ENCODE measurements around the gene DNAJC5.

DNAJC5 gene

DNA sequence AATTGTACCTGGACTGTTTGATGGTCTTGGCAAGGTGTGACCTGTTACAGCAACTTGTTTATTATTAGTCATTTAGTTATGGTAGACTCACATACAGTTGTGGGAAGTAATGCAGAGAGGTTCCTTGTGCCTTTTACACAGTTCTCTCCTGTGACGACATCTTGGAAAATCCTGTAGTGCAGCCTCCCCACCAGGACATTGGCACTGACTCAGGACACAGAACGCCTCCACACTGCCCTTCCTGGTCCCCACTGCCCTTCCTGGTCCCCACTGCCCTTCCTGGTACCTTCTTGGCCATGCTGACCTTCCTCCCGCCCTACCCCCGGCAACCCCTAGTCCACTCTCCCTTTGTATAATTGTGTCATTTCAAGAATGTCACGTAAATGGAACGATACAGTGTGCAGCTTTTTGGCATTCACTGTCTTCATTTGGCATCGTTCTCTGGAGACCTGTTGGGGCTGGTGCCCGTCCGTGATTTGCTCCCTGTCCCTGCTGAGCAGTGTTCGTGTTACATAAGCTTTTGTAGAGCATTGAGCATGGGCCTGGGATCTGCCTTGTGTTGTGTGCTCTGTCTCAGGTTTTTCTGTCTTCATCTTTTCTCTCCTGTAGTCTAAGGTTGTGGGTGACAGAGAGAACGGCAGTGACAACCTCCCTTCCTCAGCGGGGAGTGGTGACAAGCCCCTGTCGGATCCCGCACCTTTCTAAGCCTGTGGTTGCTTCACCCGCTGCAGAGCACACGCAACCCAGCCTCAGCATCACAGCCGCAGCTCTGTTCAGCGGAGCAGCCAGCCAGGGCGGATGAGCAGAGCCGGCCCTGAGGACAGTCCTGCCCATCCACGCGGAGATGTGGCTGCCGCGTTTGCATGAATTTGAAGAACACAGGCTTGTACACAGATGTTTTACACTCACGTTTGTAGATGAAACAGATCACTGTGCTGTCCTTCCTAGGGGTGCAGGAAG is 5.4 kb upstream of the DNAJC5 start:
- Histone ChIP-seq H3K9me3 (ENCODE audit: control insufficient read depth in 1 of 2, low read length in 2 of 2) (no peaks in the 10 kb centered on the region), H3K4me1 (ENCODE audit: control insufficient read depth in 1 of 2, insufficient read depth in 2 of 2, low read length in 2 of 2) (peaks cover 0 to 6% of the 10 kb centered on the region in 2 donors), H3K27ac (ENCODE audit: low read length) (peak overlapping the region; percentile 27), H3K4me3 (ENCODE audit: low read depth in 1 of 2, low read length in 2 of 2) (no peak overlapping the region), H3K27me3 (ENCODE audit: low read depth, low read length) (no peaks in the 10 kb centered on the region), H3K36me3 (ENCODE audit: control insufficient read depth in 1 of 2, insufficient read depth in 2 of 2, low read length in 2 of 2) (peaks cover 38 to 59% of the 10 kb centered on the region in 2 donors)

DNA sequence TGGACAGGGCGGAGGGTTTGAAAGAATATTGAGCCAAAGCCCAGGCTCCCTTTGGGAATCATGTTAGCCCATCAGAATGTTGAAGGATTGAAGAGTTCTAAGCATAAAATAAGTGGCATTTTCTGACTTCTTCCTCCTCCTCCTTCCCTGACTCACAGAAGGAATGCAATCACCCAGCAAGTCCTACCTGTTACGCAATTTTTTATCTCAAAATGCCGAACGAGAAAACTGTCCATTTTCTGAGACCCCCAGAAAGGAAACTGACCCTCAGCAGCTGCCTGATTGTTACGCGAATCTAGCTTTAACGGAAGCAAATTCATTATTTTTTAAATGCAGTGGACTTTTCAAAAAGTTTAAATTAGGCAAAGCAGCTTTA is 4.7 kb upstream of the DNAJC5 start:
- Histone ChIP-seq H3K27ac (ENCODE audit: low read length) (peak overlapping the region; percentile 27), H3K36me3 (ENCODE audit: control insufficient read depth in 1 of 2, insufficient read depth in 2 of 2, low read length in 2 of 2) (peaks cover 32 to 52% of the 10 kb centered on the region in 2 donors)

DNA sequence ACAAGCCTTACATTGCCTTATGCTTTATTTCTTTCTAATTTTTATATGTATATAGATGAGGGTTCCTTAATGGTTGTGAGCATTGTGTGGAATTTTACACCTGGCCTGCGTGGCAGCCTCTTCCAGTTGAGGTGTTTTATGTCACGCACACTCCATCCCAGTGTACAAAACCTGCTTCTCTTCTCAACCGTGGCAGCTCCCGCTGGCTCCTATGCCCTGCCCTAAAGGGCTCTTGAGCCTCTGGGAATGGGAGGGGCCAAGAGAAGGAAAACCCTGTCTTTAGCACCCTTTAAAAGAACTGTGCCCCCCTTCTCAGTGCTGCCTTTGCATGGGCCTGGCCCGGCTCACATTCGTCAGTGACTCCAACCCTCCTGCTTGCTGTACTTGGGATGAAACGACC is 4.3 kb upstream of the DNAJC5 start:
- Histone ChIP-seq H3K36me3 (ENCODE audit: control insufficient read depth in 1 of 2, insufficient read depth in 2 of 2, low read length in 2 of 2) (peaks cover 27 to 48% of the 10 kb centered on the region in 2 donors), H3K9me3 (ENCODE audit: control insufficient read depth in 1 of 2, low read length in 2 of 2) (no peaks in the 10 kb centered on the region), H3K4me1 (ENCODE audit: control insufficient read depth in 1 of 2, insufficient read depth in 2 of 2, low read length in 2 of 2) (peaks cover 0 to 6% of the 10 kb centered on the region in 2 donors), H3K27me3 (ENCODE audit: low read depth, low read length) (no peaks in the 10 kb centered on the region), H3K27ac (ENCODE audit: low read length) (no peak overlapping the region), H3K4me3 (ENCODE audit: low read depth in 1 of 2, low read length in 2 of 2) (no peak overlapping the region)

More for the DNA sequence above, 4.7 kb upstream of the DNAJC5 start:
- Histone ChIP-seq H3K9me3 (ENCODE audit: control insufficient read depth in 1 of 2, low read length in 2 of 2) (no peaks in the 10 kb centered on the region), H3K27me3 (ENCODE audit: low read depth, low read length) (no peaks in the 10 kb centered on the region), H3K4me3 (ENCODE audit: low read depth in 1 of 2, low read length in 2 of 2) (no peak overlapping the region), H3K4me1 (ENCODE audit: control insufficient read depth in 1 of 2, insufficient read depth in 2 of 2, low read length in 2 of 2) (peaks cover 0 to 6% of the 10 kb centered on the region in 2 donors)

DNA sequence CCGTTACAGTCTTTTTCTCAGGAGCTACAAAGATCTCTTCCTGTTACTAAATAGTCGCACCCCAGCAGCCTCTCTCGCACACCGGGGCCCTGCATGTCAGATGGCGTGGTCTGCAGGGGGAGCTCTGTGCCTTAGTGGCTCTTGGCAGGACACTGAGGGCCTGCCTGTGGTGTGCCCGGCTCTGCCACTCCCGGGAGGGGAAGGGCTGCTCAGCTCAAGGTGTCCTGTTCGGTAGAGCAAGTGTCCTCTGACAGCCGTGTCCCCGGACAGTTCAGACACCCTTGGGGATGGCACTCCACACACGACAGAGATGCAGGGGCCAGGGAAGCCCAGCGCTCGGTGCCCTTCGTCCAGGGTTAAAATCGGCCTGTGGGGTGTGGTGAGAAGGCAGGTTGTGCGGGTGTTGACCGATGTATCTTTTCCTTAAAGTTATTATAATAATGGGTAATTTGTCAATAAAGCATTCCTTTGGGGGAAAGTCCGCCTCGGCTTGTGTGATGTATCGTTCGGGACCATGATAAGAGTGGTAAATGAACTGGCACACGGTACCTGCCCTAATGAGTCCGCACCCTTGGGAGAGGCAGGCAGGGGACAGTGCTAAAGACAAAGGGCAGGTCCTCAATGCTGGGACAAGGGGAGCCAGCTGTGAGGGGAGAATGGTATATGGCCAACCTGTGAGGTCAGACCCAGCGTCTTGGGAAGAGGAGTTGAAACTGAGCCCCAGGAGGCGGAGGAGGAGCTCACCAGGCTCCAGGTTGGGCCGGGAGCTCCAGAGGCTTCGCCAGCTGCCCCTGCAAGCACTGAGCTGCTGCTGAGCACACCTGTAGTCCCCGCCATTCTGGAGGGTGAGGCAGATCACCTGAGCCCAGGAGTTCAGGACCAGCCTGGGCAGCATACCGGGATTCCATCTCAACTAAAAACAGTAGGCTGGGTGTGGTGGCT is 3.6 kb upstream of the DNAJC5 start:
- H3K36me3 ChIP-seq (ENCODE audit: control insufficient read depth in 1 of 2, insufficient read depth in 2 of 2, low read length in 2 of 2): peaks cover 27 to 43% of the 10 kb centered on the region in 2 donors
- H3K27me3 ChIP-seq (ENCODE audit: low read depth, low read length): no peaks in the 10 kb centered on the region
- H3K4me3 ChIP-seq (ENCODE audit: low read depth in 1 of 2, low read length in 2 of 2): no peak overlapping the region
- H3K9me3 ChIP-seq (ENCODE audit: control insufficient read depth in 1 of 2, low read length in 2 of 2): no peaks in the 10 kb centered on the region
- peaks cover 1 to 12% of the 10 kb centered on the region in 2 donors for H3K4me1 ChIP-seq (ENCODE audit: control insufficient read depth in 1 of 2, insufficient read depth in 2 of 2, low read length in 2 of 2)
- H3K27ac ChIP-seq (ENCODE audit: low read length): no peak overlapping the region

DNA sequence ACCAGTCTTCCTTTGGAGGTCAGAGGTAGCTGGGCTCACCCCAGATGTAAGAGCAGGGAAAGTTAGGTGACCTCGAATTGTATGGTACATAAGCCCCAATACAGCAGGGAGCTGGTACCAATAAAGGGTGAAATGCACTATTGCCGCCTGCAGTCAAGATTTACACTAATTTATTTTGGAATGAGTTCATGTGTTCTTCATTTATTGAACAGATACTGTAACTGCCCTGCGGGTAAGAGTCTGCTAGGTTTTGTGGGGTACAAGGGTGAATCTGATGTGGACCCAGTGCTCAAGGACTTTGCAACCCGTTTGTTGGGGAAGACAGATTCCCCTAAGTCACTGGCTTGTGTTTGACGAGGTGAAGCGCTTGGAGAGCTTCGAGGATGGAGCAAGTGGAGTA is 2.5 kb upstream of the DNAJC5 start:
- peaks cover 8 to 22% of the 10 kb centered on the region in 2 donors for H3K4me1 ChIP-seq (ENCODE audit: control insufficient read depth in 1 of 2, insufficient read depth in 2 of 2, low read length in 2 of 2)
- H3K27ac ChIP-seq (ENCODE audit: low read length): no peak overlapping the region

DNA sequence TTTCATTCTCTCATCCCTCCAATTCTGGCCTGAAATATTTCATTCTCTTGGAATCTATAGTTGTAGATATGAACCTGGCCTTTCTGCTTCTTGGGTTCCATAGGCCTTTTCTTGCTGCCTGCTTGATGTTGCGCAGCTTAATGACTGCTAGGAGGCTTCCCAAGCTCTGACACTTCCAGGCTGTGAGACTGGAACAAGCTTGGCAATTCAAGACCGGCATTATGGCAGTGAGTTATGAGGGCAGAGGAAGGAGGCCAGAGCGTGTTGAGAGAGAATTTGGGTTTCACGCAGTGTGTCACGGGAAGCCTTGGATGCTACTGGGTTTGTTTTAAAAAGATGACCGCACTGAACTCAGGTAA is 948 bp upstream of the DNAJC5 start:
- H3K27ac ChIP-seq (ENCODE audit: low read length): peak overlapping the region; percentile 3

More for the DNA sequence above, 2.5 kb upstream of the DNAJC5 start:
- Histone ChIP-seq H3K9me3 (ENCODE audit: control insufficient read depth in 1 of 2, low read length in 2 of 2) (no peaks in the 10 kb centered on the region), H3K27me3 (ENCODE audit: low read depth, low read length) (no peaks in the 10 kb centered on the region), H3K4me3 (ENCODE audit: low read depth in 1 of 2, low read length in 2 of 2) (no peak overlapping the region), H3K36me3 (ENCODE audit: control insufficient read depth in 1 of 2, insufficient read depth in 2 of 2, low read length in 2 of 2) (peaks cover 25 to 37% of the 10 kb centered on the region in 2 donors)

DNA sequence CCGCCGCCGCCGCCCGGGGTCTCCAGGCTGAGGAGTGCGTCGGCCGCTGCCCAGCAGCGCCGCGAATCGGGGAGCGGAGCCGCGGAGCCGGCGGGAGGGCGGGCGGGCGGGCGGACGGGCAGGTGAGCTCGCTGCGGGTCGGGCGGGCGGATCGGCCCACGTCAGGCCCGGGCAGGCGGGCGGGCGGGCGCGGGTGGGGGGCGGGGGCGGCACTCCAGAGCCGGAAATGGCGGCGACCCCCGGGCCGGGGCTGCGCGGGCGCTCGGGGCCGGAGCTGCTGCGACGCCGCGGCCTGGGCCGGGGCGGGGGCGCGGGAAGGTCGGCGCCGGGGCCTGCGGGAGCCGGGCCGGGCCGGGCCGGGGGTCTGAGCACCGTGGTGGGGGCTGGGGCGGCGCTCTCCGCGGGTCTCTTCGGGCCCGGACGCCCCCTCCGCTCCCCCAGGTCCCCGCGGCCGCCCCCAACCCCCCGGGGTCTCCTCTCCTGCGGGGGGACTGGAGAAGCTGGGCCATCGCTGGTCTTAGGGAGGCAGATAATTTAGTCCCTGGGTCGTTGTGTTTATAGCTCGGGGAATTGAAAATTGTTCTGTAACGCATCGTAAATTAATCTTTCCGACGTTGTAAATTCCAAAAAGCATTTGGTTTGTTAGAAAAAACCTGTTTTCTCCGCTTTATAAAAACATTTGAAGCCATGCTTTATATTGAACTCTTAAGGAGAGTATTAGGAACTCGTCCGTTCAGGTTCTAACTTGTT is 451 bp downstream of the DNAJC5 start:
- H3K27ac ChIP-seq (ENCODE audit: low read length): peak overlapping the region; percentile 94
- H3K4me3 ChIP-seq (ENCODE audit: low read depth in 1 of 2, low read length in 2 of 2): peak overlapping the region; percentile 62 to 84
- no peaks in the 10 kb centered on the region for H3K27me3 ChIP-seq (ENCODE audit: low read depth, low read length)
- peaks cover 16 to 32% of the 10 kb centered on the region in 2 donors for H3K4me1 ChIP-seq (ENCODE audit: control insufficient read depth in 1 of 2, insufficient read depth in 2 of 2, low read length in 2 of 2)
- H3K9me3 ChIP-seq (ENCODE audit: control insufficient read depth in 1 of 2, low read length in 2 of 2): no peaks in the 10 kb centered on the region
- H3K36me3 ChIP-seq (ENCODE audit: control insufficient read depth in 1 of 2, insufficient read depth in 2 of 2, low read length in 2 of 2): peaks cover 5 to 15% of the 10 kb centered on the region in 2 donors

More for the DNA sequence above, 948 bp upstream of the DNAJC5 start:
- peaks cover 16 to 29% of the 10 kb centered on the region in 2 donors for H3K4me1 ChIP-seq (ENCODE audit: control insufficient read depth in 1 of 2, insufficient read depth in 2 of 2, low read length in 2 of 2)
- H3K9me3 ChIP-seq (ENCODE audit: control insufficient read depth in 1 of 2, low read length in 2 of 2): no peaks in the 10 kb centered on the region
- H3K27me3 ChIP-seq (ENCODE audit: low read depth, low read length): no peaks in the 10 kb centered on the region
- peaks cover 18 to 29% of the 10 kb centered on the region in 2 donors for H3K36me3 ChIP-seq (ENCODE audit: control insufficient read depth in 1 of 2, insufficient read depth in 2 of 2, low read length in 2 of 2)
- peak overlapping the region in 1 of 2 donors; percentile 66 for H3K4me3 ChIP-seq (ENCODE audit: low read depth in 1 of 2, low read length in 2 of 2)

DNA sequence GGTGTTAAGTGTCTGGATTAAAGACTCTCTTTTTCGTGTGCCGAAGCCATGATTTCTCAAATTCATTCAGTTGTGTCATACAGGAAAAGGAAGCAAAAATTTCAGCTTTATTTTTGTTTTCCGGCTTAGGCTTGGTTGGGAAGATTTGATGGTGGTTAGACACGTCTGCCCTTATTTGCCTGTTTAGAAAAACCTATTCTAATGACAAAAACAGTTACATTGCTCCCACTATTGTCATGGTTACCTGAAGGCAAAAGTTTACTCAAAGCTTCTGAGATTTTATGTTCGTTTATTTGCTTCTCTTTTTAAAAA is 982 bp downstream of the DNAJC5 start:
- Histone ChIP-seq H3K27me3 (ENCODE audit: low read depth, low read length) (no peaks in the 10 kb centered on the region), H3K4me1 (ENCODE audit: control insufficient read depth in 1 of 2, insufficient read depth in 2 of 2, low read length in 2 of 2) (peaks cover 16 to 32% of the 10 kb centered on the region in 2 donors), H3K4me3 (ENCODE audit: low read depth in 1 of 2, low read length in 2 of 2) (peak overlapping the region; percentile 62 to 84), H3K36me3 (ENCODE audit: control insufficient read depth in 1 of 2, insufficient read depth in 2 of 2, low read length in 2 of 2) (peaks cover 0 to 10% of the 10 kb centered on the region in 2 donors), H3K27ac (ENCODE audit: low read length) (peak overlapping the region; percentile 94), H3K9me3 (ENCODE audit: control insufficient read depth in 1 of 2, low read length in 2 of 2) (no peaks in the 10 kb centered on the region)

DNA sequence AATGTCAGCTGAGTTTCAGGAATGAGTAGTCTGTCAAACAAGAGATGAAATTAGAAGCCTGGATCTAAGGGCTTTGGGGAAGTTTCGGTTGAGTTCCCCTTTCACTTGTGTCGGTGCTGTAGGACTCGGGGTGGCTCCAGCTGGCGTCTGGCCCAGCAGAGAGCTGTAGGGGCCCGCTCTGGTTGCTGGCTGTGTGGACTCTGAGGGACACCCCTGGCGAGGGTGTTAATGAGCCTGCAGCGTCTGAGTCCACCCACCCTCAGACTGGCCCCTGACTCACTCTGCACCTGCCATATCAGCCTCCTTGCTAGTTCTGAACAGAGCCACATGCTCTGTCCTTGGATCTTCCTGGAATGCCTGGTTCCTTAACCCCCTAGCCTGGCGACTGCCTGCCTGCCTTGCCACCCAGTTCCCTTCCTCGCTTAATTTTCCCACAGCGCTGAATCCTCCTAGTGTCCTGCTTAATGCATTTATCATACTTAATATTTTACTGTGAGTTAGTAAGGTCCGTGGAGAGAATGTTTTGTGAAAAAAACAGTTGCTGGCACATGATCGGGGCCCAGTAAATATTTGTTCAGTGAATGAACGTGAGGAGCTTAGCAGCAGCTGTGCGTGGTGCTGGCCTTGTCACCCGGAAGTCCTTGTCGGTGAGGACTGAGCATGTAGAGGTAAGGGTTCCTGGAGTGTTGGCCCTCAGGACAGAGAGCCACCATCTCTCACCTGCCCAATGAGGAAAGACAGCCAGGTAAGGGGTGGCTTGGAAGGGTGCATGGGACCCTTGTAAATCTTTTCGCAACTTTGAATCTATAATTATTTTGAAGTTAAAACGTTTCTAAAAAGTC is 1.6 kb downstream of the DNAJC5 start:
- Histone ChIP-seq H3K9me3 (ENCODE audit: control insufficient read depth in 1 of 2, low read length in 2 of 2) (no peaks in the 10 kb centered on the region), H3K4me1 (ENCODE audit: control insufficient read depth in 1 of 2, insufficient read depth in 2 of 2, low read length in 2 of 2) (peaks cover 16 to 32% of the 10 kb centered on the region in 2 donors), H3K36me3 (ENCODE audit: control insufficient read depth in 1 of 2, insufficient read depth in 2 of 2, low read length in 2 of 2) (peaks cover 0 to 4% of the 10 kb centered on the region in 2 donors), H3K27me3 (ENCODE audit: low read depth, low read length) (no peaks in the 10 kb centered on the region), H3K4me3 (ENCODE audit: low read depth in 1 of 2, low read length in 2 of 2) (peak overlapping the region; percentile 62 to 84), H3K27ac (ENCODE audit: low read length) (peak overlapping the region; percentile 94)

DNA sequence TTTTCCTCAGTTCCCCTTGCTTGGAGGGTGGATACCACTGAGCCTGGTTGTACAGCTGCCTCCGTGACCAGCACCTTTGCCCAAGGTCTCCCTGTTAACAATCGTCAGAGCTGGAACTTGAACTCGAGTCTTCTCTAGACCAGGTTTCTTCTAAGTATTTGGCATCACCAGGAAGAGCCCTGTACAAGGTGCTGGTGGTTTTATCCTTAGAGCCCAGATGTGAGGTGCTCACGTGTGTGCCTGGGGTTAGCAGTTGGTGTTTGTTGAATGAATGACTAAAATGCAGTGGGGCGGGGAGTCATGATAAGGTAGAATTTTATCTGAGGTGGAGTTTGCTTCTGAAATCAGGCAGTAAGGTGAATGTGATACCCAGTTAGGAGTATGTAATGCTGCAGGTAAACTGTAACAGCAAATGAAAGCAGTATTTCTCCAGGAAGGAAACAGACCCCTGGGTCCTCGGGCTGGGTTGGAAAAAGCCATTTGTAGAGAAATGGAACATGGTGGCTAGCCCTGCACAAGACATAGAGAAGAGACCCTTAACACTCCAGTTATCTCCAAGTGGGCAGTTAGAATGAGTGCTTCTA is 3.1 kb downstream of the DNAJC5 start:
- H3K27ac ChIP-seq (ENCODE audit: low read length): no peak overlapping the region
- H3K36me3 ChIP-seq (ENCODE audit: control insufficient read depth in 1 of 2, insufficient read depth in 2 of 2, low read length in 2 of 2): no peaks in the 10 kb centered on the region
- H3K9me3 ChIP-seq (ENCODE audit: control insufficient read depth in 1 of 2, low read length in 2 of 2): no peaks in the 10 kb centered on the region
- H3K27me3 ChIP-seq (ENCODE audit: low read depth, low read length): no peaks in the 10 kb centered on the region
- H3K4me1 ChIP-seq (ENCODE audit: control insufficient read depth in 1 of 2, insufficient read depth in 2 of 2, low read length in 2 of 2): peaks cover 16 to 32% of the 10 kb centered on the region in 2 donors
- H3K4me3 ChIP-seq (ENCODE audit: low read depth in 1 of 2, low read length in 2 of 2): no peak overlapping the region
